HUES6 (cell line): Measurements from ENCODE around the gene NQO2.
"Not testable (repeated sequence)": the region's sequence is repeated elsewhere in the genome, so short reads cannot be mapped to it uniquely, and the experiment has no call there.

Experiments
- H3K27ac ChIP-seq: 2 replicates; pipeline ENCODE4 v1.7.0; 2013; ENCODE audit warnings: low read depth, mild to moderate bottlenecking, low read length, inconsistent platforms
- H3K27me3 ChIP-seq: 2 replicates; pipeline ENCODE4 v1.6.1; 2013; ENCODE audit warnings: low read length; ENCODE audit not compliant: control insufficient read depth, insufficient read depth
- H3K36me3 ChIP-seq: 2 replicates; pipeline ENCODE4 v1.6.1; 2013; ENCODE audit warnings: low read length; ENCODE audit not compliant: control insufficient read depth, insufficient read depth
- H3K4me1 ChIP-seq: 2 replicates; pipeline ENCODE4 v1.6.1; 2013; ENCODE audit warnings: low read length; ENCODE audit not compliant: control insufficient read depth, insufficient read depth
- H3K4me3 ChIP-seq: 2 replicates; pipeline ENCODE4 v1.5.1; 2013; ENCODE audit warnings: low read depth, low read length
- H3K9ac ChIP-seq: one replicate; pipeline ENCODE4 v1.6.1; 2013; ENCODE audit warnings: mild to moderate bottlenecking, low read length
- H3K9me3 ChIP-seq: 2 replicates; pipeline ENCODE4 v1.6.1; 2013; ENCODE audit warnings: low read depth, low read length; ENCODE audit not compliant: control insufficient read depth, insufficient read depth

Gene NQO2

DNA sequence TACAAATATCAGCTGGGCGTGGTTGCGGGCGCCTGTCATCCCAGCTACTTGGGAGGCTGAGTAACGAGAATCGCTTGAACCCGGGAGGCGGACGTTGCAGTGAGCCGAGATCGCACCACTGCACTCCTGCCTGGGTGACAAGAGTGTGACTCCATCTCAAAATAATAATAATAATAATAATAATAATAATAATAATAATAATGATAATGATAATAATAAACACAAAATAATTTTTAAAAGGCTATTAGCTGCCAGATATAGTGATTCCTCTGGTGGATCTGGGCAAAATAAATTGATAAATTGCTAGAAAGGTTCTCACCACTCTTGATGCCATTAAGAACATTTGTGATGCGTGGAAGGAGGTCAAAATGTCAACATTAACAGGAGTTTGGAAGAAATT, 60.4 kb downstream of the NQO2 start:
- H3K9ac ChIP-seq, H3K27me3 ChIP-seq, H3K4me3 ChIP-seq, H3K27ac ChIP-seq, H3K9me3 ChIP-seq, H3K36me3 ChIP-seq, H3K4me1 ChIP-seq: not testable (repeated sequence)

DNA sequence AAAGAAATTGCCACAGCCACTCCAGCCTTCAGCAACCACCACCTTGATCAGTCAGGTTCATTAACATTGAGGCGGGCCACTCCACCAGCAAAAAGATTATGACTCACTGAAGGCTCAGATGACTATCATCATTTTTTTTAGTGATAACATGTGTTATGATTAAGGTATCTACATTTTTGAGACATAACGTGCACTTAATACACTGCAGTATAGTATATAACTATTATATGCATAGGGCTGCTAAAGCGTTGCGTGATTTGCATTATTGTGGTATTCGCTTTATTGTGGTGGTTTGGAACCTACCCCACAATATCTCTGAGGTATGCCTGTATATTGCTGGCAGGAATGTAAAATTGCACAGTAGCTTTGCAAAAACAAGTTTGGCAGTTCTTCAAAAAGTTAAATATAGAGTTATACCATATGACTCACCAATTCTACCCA, 61.8 kb downstream of the NQO2 start:
- Histone ChIP-seq H3K4me1 (no peaks in the 10 kb centered on the region; the same call in 1 of the 2 replicates), H3K27ac (no peak overlapping the region), H3K36me3 (no peaks in the 10 kb centered on the region), H3K9ac (no peak overlapping the region), H3K4me3 (no peak overlapping the region), H3K27me3 (no peaks in the 10 kb centered on the region), H3K9me3 (peaks cover 7% of the 10 kb centered on the region; the same call in 1 of the 2 replicates)

DNA sequence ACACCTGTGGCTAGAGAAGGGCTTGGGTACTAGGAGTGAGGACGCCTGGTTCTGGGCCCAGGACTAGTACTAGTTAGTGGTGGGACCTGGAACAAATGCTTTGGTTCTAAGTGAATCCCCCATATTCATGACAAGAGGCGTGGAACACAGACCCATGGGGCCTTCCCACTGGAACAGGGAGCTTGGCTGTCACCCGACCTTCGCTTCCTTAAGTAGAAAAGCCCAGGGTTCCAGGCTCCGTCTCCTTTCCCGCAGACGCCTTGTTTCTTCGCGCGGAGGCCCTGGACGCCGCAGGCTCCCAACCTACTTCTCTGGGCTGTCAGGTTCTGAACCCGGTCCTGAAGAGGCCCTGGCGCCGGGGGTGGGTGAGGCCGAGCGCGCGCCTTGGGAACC, 63.6 kb downstream of the NQO2 start:
- H3K27me3 ChIP-seq, H3K36me3 ChIP-seq, H3K4me1 ChIP-seq, H3K9ac ChIP-seq, H3K27ac ChIP-seq: not testable (repeated sequence)
- H3K9me3 ChIP-seq = peaks cover 17% of the 10 kb centered on the region; the same call in 1 of the 2 replicates
- peak overlapping the region; percentile 87 for H3K4me3 ChIP-seq

DNA sequence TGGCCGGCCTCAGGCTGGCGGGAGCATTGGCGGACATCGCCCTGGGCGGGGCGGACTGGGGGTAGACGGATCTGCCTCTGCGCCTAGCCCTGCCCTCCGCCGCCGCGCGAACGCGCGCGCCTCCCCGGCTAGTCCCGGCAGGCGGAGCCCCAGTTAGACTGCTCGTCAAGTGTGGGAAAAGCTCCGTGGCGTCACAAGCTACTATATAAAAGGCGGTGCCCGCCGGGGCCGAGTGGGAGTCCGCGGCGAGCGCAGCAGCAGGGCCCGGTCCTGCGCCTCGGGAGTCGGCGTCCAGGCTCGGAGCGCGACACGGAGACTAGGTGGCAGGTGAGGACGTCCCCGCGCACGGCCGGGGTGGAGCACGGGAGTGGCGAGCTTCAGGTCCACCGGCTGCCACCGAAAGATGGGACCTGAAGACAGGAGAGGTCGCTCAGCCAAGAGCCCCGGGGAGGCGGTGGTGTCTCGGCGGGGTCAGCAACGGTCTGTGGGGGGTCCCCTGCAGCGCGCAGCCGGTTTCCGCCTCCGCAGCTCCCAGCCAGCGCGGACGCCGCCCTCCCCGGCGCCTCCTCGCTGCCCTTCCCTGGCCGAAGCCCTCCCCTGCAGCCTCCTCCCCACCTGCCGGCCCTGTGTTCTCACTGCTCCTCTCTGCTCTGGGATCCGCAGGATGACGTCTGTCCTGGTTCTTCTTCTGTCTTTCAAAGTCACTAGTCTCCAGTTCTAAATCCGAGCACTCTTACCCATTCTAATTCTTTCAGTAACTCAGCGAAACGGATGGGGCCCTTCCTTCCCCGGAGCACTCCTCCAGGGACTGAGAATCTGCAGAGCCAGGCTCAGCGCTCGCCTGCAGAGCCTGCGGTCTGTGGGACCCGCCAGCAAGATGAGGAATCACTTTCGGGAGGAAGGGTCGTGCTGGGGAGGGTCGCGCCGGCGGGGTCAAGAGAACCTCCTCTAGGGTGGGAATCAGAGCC, 64.3 kb downstream of the NQO2 start:
- H3K27ac ChIP-seq = no peak overlapping the region
- no peaks in the 10 kb centered on the region; the same call in 1 of the 2 replicates for H3K4me1 ChIP-seq
- H3K4me3 ChIP-seq = peak overlapping the region; percentile 87
- peaks cover 4% of the 10 kb centered on the region; the same call in 1 of the 2 replicates for H3K36me3 ChIP-seq
- H3K9me3 ChIP-seq = peaks cover 17% of the 10 kb centered on the region; the same call in 1 of the 2 replicates
- no peaks in the 10 kb centered on the region for H3K27me3 ChIP-seq
- peak overlapping the region; percentile 78 for H3K9ac ChIP-seq

DNA sequence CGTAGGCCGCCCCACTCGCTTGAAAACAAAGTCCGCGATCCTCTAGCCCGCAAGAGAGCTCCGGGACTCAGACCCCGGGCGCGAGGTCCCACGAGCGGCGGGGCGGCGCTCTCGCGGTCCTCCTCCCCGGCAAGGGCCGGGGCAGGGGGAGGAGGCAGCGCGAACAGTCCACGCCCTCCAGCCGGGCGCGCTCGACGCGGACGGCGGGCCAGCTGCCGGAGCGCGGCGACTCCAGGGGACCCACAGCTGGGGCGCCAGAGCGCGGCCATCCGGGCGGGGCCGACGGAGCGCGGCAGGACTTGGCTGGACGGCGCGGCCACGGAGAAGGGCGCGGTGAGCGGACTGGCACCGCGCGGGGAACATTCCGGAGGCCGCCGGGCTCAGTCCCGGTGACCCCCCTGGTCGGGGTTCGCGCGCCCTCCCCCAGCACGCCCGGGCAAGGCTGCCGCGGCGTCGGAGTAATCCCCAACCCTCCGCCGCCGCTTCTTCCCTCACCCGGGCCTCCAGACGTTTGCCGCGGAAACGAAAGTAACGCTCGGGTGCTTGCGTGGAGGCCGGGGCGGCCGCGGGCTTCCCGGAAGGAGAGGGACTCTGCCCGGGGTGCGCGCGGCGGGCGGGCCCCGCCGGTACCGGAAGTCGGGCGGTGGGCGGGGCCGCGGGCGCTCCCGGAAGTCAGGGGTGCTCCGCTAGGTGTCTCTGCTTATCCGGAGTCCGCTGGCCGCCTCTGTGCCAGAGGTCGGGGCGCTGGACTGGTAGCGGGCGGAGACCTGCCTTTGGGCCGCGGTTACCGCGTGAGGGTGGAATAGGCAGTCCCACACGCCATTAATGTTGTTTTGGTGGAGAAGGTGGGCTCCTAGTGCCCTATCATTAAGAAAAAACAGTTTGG, 68.9 kb downstream of the NQO2 start, which contains the start of gene RIPK1:
Gene RIPK1, plus strand, starts transcription at position 166 of the 886 bp plus-strand sequence. CDS start 8,330 bp downstream, outside the sequence.
- Histone ChIP-seq H3K36me3 (peaks cover 8% of the 10 kb centered on the region; the same call in 1 of the 2 replicates), H3K4me1 (peaks cover 17% of the 10 kb centered on the region), H3K27ac (peak within 1 kb of the TSS; percentile 95)

More for the DNA sequence above, 68.9 kb downstream of the NQO2 start, which contains the start of gene RIPK1:
- no peaks in the 10 kb centered on the region for H3K27me3 ChIP-seq
- H3K9me3 ChIP-seq = peaks cover 19% of the 10 kb centered on the region; the same call in 1 of the 2 replicates
- peak within 1 kb of the TSS; percentile 81 for H3K4me3 ChIP-seq
- H3K9ac ChIP-seq = peak within 1 kb of the TSS; percentile 93
